Endothelial cell of umbilical vein (primary cell): ENCODE data around the gene OR9G4. TPM values are rescaled to one million over a fixed set of nuclear protein-coding genes. Genes with fewer than 3 reads are reported as not detected.

Source experiments
- BruUV-seq: library from RNA; stranded (reverse); fragments of 400-500 nt; replicated peaks from 2 replicates; lab custom pipeline; 2021; lab: Mats Ljungman, UMichigan
- CTCF ChIA-PET: fragments of 300-600, 350-600 bp; sonication (Branson Sonifier 250); formaldehyde crosslinking; loops from one replicate; lab custom pipeline; 2021; ENCODE audit warnings: antibody characterized with exemption, inconsistent platforms; lab: Charles Lee
- POLR2A ChIA-PET: fragments of 300-600, 350-600 bp; sonication (Branson Sonifier 250); formaldehyde crosslinking; loops from one replicate; lab custom pipeline; 2021; ENCODE audit warnings: antibody characterized with exemption, inconsistent platforms; lab: Charles Lee
- DNase-seq: peaks from one replicate; pipeline ENCODE4 v3.0.0-alpha.2; 2011; ENCODE audit warnings: low read depth, low spot score
- FAIRE-seq: peaks from 2 replicates; lab custom pipeline; 2011; peaks lifted over from hg19 to GRCh38; lab: Jason Lieb, UNC
- H2AFZ ChIP-seq: 2 replicates; pipeline ENCODE4 v1.6.0; 2012; ENCODE audit warnings: low read depth, low read length, control low read depth, inconsistent platforms
- H3K27ac ChIP-seq: 2 replicates; pipeline ENCODE4 v1.5.1; 2011; ENCODE audit warnings: low read depth, mild to moderate bottlenecking, control low read depth, low read length, moderate library complexity; ENCODE audit not compliant: insufficient read depth
- H3K27me3 ChIP-seq, 2 experiments: 2 replicates each; pipeline versions ENCODE4 v1.6.0 to v1.6.1; 2011; ENCODE audit warnings: low read length in 2 of 2, mixed read lengths in 1 of 2; ENCODE audit not compliant: control insufficient read depth in 2 of 2, insufficient read depth in 2 of 2
- H3K36me3 ChIP-seq, 2 experiments: 2 replicates in 1 of 2; 3 replicates in 1 of 2; pipeline ENCODE4 v1.5.1; 2011; ENCODE audit warnings: low read length in 2 of 2, mild to moderate bottlenecking in 1 of 2, moderate library complexity in 1 of 2; ENCODE audit not compliant: control insufficient read depth in 2 of 2, insufficient read depth in 2 of 2; ENCODE audit errors: extremely low read depth in 1 of 2
- H3K4me1 ChIP-seq: 3 replicates; pipeline ENCODE4 v1.5.1; 2011; ENCODE audit warnings: mild to moderate bottlenecking, low read length; ENCODE audit not compliant: control insufficient read depth, insufficient read depth; ENCODE audit errors: extremely low read depth
- H3K4me2 ChIP-seq: 2 replicates; pipeline ENCODE4 v1.6.1; 2011; ENCODE audit warnings: low read length, control low read depth, mixed read lengths; ENCODE audit not compliant: insufficient read depth
- H3K4me3 ChIP-seq, 3 experiments: fragments of 200-600 bp in 1 of 3; sonication (generic), shearing (Covaris generic) in 1 of 3; replicated peaks in 1 of 3; 2 replicates each; pipeline ENCODE4 v1.5.1; 2011 to 2016; ENCODE audit warnings: control low read depth in 3 of 3, low read length in 3 of 3, mild to moderate bottlenecking in 2 of 3, inconsistent platforms in 1 of 3, low read depth in 1 of 3, moderate library complexity in 1 of 3; ENCODE audit not compliant: insufficient read depth in 1 of 3
- H3K79me2 ChIP-seq: 2 replicates; pipeline ENCODE4 v1.6.0; 2012; ENCODE audit warnings: low read length, inconsistent platforms; ENCODE audit not compliant: control insufficient read depth, insufficient read depth
- H3K9ac ChIP-seq: replicated peaks from 2 replicates; pipeline ENCODE3; 2011; ENCODE audit warnings: low read length, control low read depth; ENCODE audit not compliant: insufficient read depth; ENCODE audit errors: extremely low read depth
- H3K9me1 ChIP-seq: replicated peaks from 3 replicates; pipeline ENCODE4 v1.6.0; 2011; ENCODE audit warnings: mild to moderate bottlenecking, low read length; ENCODE audit not compliant: control insufficient read depth, insufficient read depth; ENCODE audit errors: extremely low read depth
- H3K9me3 ChIP-seq: replicated peaks from 2 replicates; pipeline ENCODE4 v1.5.1; 2012; ENCODE audit warnings: low read length, inconsistent platforms; ENCODE audit not compliant: control insufficient read depth, insufficient read depth
- H4K20me1 ChIP-seq: replicated peaks from 2 replicates; pipeline ENCODE3; 2011; ENCODE audit warnings: mild to moderate bottlenecking, low read length; ENCODE audit not compliant: control insufficient read depth, insufficient read depth; ENCODE audit errors: extremely low read depth
- CTCF ChIP-seq, 2 donors: IDR thresholded peaks; 1 replicate in 1 of 2; 2 replicates in 1 of 2; pipeline ENCODE4 v1.5.1; 2011; ENCODE audit warnings: low read length in 2 of 2, mild to moderate bottlenecking in 2 of 2, moderate library complexity in 2 of 2, control low read depth in 1 of 2, inconsistent platforms in 1 of 2, low read depth in 1 of 2; ENCODE audit not compliant: insufficient read depth in 1 of 2; ENCODE audit errors: extremely low read depth in 1 of 2
- FOS ChIP-seq: IDR thresholded peaks from 2 replicates; pipeline ENCODE4 v1.6.1; 2011; ENCODE audit warnings: mild to moderate bottlenecking, low read length, moderate library complexity, borderline replicate concordance; ENCODE audit not compliant: insufficient read depth
- GATA2 ChIP-seq: IDR thresholded peaks from 2 replicates; pipeline ENCODE4 v1.7.0; 2011; ENCODE audit warnings: low read depth, mild to moderate bottlenecking, moderate library complexity, mixed read lengths, low read length; ENCODE audit not compliant: insufficient read length, insufficient read depth
- JUN ChIP-seq: IDR thresholded peaks from 2 replicates; pipeline ENCODE4 v1.6.1; 2011; ENCODE audit warnings: borderline replicate concordance, low read depth; ENCODE audit not compliant: insufficient read length, insufficient read depth
- MYC ChIP-seq: IDR thresholded peaks from one replicate; pipeline ENCODE4 v1.6.1; 2011; ENCODE audit warnings: mild to moderate bottlenecking, low read depth, low read length
- POLR2A ChIP-seq: IDR thresholded peaks from 2 replicates; pipeline ENCODE4 v1.6.1; 2012; ENCODE audit warnings: low read depth, mild to moderate bottlenecking, control low read depth, low read length
- POLR2AphosphoS5 ChIP-seq: IDR thresholded peaks from 2 replicates; pipeline ENCODE4 v1.6.1; 2012; ENCODE audit warnings: low read depth, mild to moderate bottlenecking, control low read depth, low read length, moderate library complexity; ENCODE audit not compliant: insufficient read depth
- dilution Hi-C: fragments of 300-500 bp; cut with MboI; formaldehyde crosslinking; loops from one replicate; pipeline ENCODE4 v1.15.0; 2019; ENCODE audit warnings: low sequenced_read_pairs; ENCODE audit not compliant: extremely low pct_ligation_motif_present
- intact Hi-C: fragments of 100-400 bp; cut with micrococcal nuclease; formaldehyde crosslinking; loops from one replicate; pipeline ENCODE4 v1.10.0; 2022
- polyA plus RNA-seq, 4 experiments: library from polyadenylated mRNA; depleted of rRNA in 3 of 4; stranded (reverse) in 3 of 4; unstranded in 1 of 4; fragments of >200 nt; gene quantifications; 2 replicates each; pipeline versions ENCODE4 v1.2.1 to v1.2.3, GENCODE V29; 2011 to 2012; ENCODE audit warnings: missing spikeins in 1 of 4
- total RNA-seq: library from RNA; stranded (reverse); gene quantifications from 2 replicates; pipeline ENCODE4 v1.2.3, GENCODE V29; 2021

OR9G4 gene
- total and polyA plus RNA-seq, 2 donors (not counting 3 experiments of a cell fraction or from before 2014, with no cell fraction given), result not detected

- dilution Hi-C loops (no loop called here), intact Hi-C loops (no loop called here)
- Histone ChIP-seq H3K4me3 (no peak overlapping the region), H3K4me1 (no peaks in the 10 kb centered on the region), H3K27me3 (no peaks in the 10 kb centered on the region), H3K36me3 (no peaks in the 10 kb centered on the region), H4K20me1 (no peaks in the 10 kb centered on the region), H2AFZ (no peak overlapping the region), H3K27ac (no peak overlapping the region), H3K9ac (no peak overlapping the region), H3K9me1 (no peaks in the 10 kb centered on the region), H3K79me2 (no peaks in the 10 kb centered on the region), H3K4me2 (no peak overlapping the region), H3K9me3 (peaks cover 6% of the 10 kb centered on the region)
- TF ChIP-seq MYC, result no peak
- TF ChIP-seq GATA2, result no peak
- TF ChIP-seq POLR2AphosphoS5, result no peak
- no peak for TF ChIP-seq CTCF (IDR thresholded peaks at IDR 0.05; ENCODE audit: extremely low read depth in 1 of 2, insufficient read depth in 1 of 2, low read depth in 1 of 2, low read length in 2 of 2)
- TF ChIP-seq POLR2A, result no peak
- TF ChIP-seq JUN, result no peak
- TF ChIP-seq FOS, result no peak
- no TSS peak for BruUV-seq
- FAIRE-seq (no peak), DNase-seq (no peak)
- ChIA-PET CTCF (no interaction called here), POLR2A (no interaction called here)
Observed at GRCh38 chr11:56705784-56706396, 42.6 kb downstream of the OR9G4 start.
